H1 (cell line): Measurements from ENCODE around the gene PLEKHA5.

ENCODE experiments used
- CEBPB ChIP-seq: IDR thresholded peaks from 2 replicates; pipeline ENCODE4 v1.6.1; 2012; ENCODE audit warnings: low read depth, low read length
- CTCF ChIP-seq, 3 experiments: IDR thresholded peaks; 1 replicate in 2 of 3; 2 replicates in 1 of 3; pipeline versions ENCODE4 v1.5.1 to v1.6.1; 2011; ENCODE audit warnings: low read length in 3 of 3, mild to moderate bottlenecking in 3 of 3, inconsistent platforms in 2 of 3, low read depth in 1 of 3, moderate library complexity in 1 of 3; ENCODE audit not compliant: insufficient read depth in 1 of 3; ENCODE audit errors: control extremely low read depth in 1 of 3
- HDAC6 ChIP-seq: IDR thresholded peaks from one replicate; pipeline ENCODE4 v1.7.1; 2012; ENCODE audit warnings: low read depth, mild to moderate bottlenecking, inconsistent platforms, low read length, moderate library complexity
- SP4 ChIP-seq: IDR thresholded peaks from 2 replicates; pipeline ENCODE4 v1.6.1; 2012; ENCODE audit warnings: low read length, inconsistent platforms

GRCh38 chr12:19303496-19303895, 174.0 kb downstream of the PLEKHA5 start:
- TF ChIP-seq HDAC6 (no peak), CTCF (IDR thresholded peaks at IDR 0.05; ENCODE audit: control extremely low read depth in 1 of 3, insufficient read depth in 1 of 3, low read depth in 1 of 3, low read length in 3 of 3) (no peak), CEBPB (no peak), SP4 (no peak)
